HEK293 (cell line): ENCODE results near the gene HPCA.

ENCODE experiments used
- HIC1 ChIP-seq: fragments of 450-650 bp; formaldehyde crosslinking; IDR thresholded peaks from 2 replicates; pipeline ENCODE4 v1.5.1; 2016; ENCODE audit warnings: missing biosample characterization, missing genetic modification characterization
- SP7 ChIP-seq: fragments of 450-650 bp; formaldehyde crosslinking; IDR thresholded peaks from 2 replicates; pipeline ENCODE4 v1.5.1; 2016; ENCODE audit warnings: missing biosample characterization, missing genetic modification characterization
- TCF7L2 ChIP-seq: IDR thresholded peaks from 2 replicates; pipeline ENCODE4 v1.6.1; 2011; ENCODE audit warnings: low read depth, mild to moderate bottlenecking, inconsistent platforms, low read length, moderate library complexity, borderline replicate concordance
- TRIM28 ChIP-seq: IDR thresholded peaks from 2 replicates; pipeline ENCODE4 v1.6.1; 2011; ENCODE audit warnings: low read length, control low read depth, borderline replicate concordance
- ZBTB11 ChIP-seq: fragments of 450-650 bp; formaldehyde crosslinking; conservative IDR thresholded peaks from 2 replicates; pipeline ENCODE4 v1.5.1; 2016; ENCODE audit warnings: low read depth, missing biosample characterization, missing genetic modification characterization
- ZNF112 ChIP-seq: fragments of 450-650 bp; formaldehyde crosslinking; IDR thresholded peaks from 2 replicates; pipeline ENCODE4 v1.5.0; 2017; ENCODE audit warnings: missing biosample characterization, missing genetic modification characterization
- ZNF16 ChIP-seq: fragments of 450-650 bp; formaldehyde crosslinking; IDR thresholded peaks from 2 replicates; pipeline ENCODE4 v1.5.1; 2016; ENCODE audit warnings: low read depth, missing biosample characterization, missing genetic modification characterization
- ZNF335 ChIP-seq: fragments of 450-650 bp; formaldehyde crosslinking; conservative IDR thresholded peaks from 2 replicates; pipeline ENCODE4 v1.5.1; 2016; ENCODE audit warnings: missing biosample characterization, missing genetic modification characterization
- ZNF354C ChIP-seq: fragments of 450-650 bp; formaldehyde crosslinking; IDR thresholded peaks from 2 replicates; pipeline ENCODE4 v1.5.1; 2016; ENCODE audit warnings: missing biosample characterization, missing genetic modification characterization, low read depth, borderline replicate concordance
- ZNF426 ChIP-seq: fragments of 450-650 bp; formaldehyde crosslinking; IDR thresholded peaks from 2 replicates; pipeline ENCODE4 v1.5.1; 2017; ENCODE audit warnings: missing biosample characterization, missing genetic modification characterization, mild to moderate bottlenecking, inconsistent platforms, moderate library complexity
- ZNF518A ChIP-seq: fragments of 450-650 bp; formaldehyde crosslinking; conservative IDR thresholded peaks from 2 replicates; pipeline ENCODE4 v1.5.1; 2016; ENCODE audit warnings: low read depth, missing biosample characterization, missing genetic modification characterization
- ZNF610 ChIP-seq: fragments of 450-650 bp; formaldehyde crosslinking; IDR thresholded peaks from 2 replicates; pipeline ENCODE4 v1.5.1; 2016; ENCODE audit warnings: missing biosample characterization, missing genetic modification characterization, borderline replicate concordance
- ZNF626 ChIP-seq: fragments of 450-650 bp; sonication (Bioruptor Pico); formaldehyde crosslinking; IDR thresholded peaks from 2 replicates; pipeline ENCODE4 v1.5.1; 2018; ENCODE audit warnings: missing biosample characterization, missing genetic modification characterization, inconsistent platforms
- ZNF660 ChIP-seq: fragments of 450-650 bp; IDR thresholded peaks from 2 replicates; pipeline ENCODE4 v1.5.1; 2018; ENCODE audit warnings: missing biosample characterization, mild to moderate bottlenecking, missing genetic modification characterization
- ZNF670 ChIP-seq: fragments of 450-650 bp; formaldehyde crosslinking; IDR thresholded peaks from 2 replicates; pipeline ENCODE4 v1.5.1; 2016; ENCODE audit warnings: missing biosample characterization, missing genetic modification characterization, low read depth
- ZNF76 ChIP-seq: fragments of 450-650 bp; formaldehyde crosslinking; IDR thresholded peaks from 2 replicates; pipeline ENCODE4; 2016; ENCODE audit warnings: low read depth, missing biosample characterization, missing genetic modification characterization, borderline replicate concordance
- ZNF768 ChIP-seq: fragments of 450-650 bp; formaldehyde crosslinking; IDR thresholded peaks from 2 replicates; pipeline ENCODE4 v1.5.1; 2018; ENCODE audit warnings: missing biosample characterization, mild to moderate bottlenecking, missing genetic modification characterization
- ZNF843 ChIP-seq: fragments of 450-650 bp; formaldehyde crosslinking; IDR thresholded peaks from 2 replicates; pipeline ENCODE4 v1.5.1; 2016; ENCODE audit warnings: missing biosample characterization, missing genetic modification characterization
- ZSCAN4 ChIP-seq: fragments of 450-650 bp; formaldehyde crosslinking; IDR thresholded peaks from 2 replicates; pipeline ENCODE4 v1.5.1; 2017; ENCODE audit warnings: missing biosample characterization, missing genetic modification characterization
- TF ChIP-seq, protein P1 (sequence below): fragments of 450-650 bp; formaldehyde crosslinking; IDR thresholded peaks from 2 replicates; pipeline ENCODE4 v1.5.1; 2016; ENCODE audit warnings: missing biosample characterization, missing genetic modification characterization
- TF ChIP-seq, protein P2 (sequence below): fragments of 450-650 bp; formaldehyde crosslinking; IDR thresholded peaks from 2 replicates; pipeline ENCODE4 v1.5.1; 2016; ENCODE audit warnings: missing biosample characterization, missing genetic modification characterization

Gene HPCA

GRCh38 chr1:32900956-32901822 lies 14.9 kb downstream of the HPCA start, which contains the start of gene TMEM54 (continued):
- TF ChIP-seq ZNF518A (tag by site-specific recombination) (no peak), ZNF76 (tag by site-specific recombination) (no peak), ZNF610 (tag by site-specific recombination) (no peak), ZNF626 (tag by site-specific recombination) (no peak), ZNF112 (no peak), ZNF660 (tag by site-specific recombination) (no peak), ZNF670 (tag by site-specific recombination) (no peak), ZNF354C (tag by site-specific recombination) (no peak), TCF7L2 (no peak), ZNF335 (tag by site-specific recombination) (peak; percentile 79), TRIM28 (no peak), ZNF16 (tag by site-specific recombination) (no peak), ZNF768 (tag by site-specific recombination) (peak; percentile 86; the same call in 1 of the 2 replicates), ZNF426 (no peak), ZSCAN4 (no peak), HIC1 (tag by site-specific recombination) (no peak), SP7 (tag by site-specific recombination) (0 out of 2 replicates have a peak, but pooled peaks have one; percentile 10), ZNF843 (no peak), ZBTB11 (tag by site-specific recombination) (no peak)
- TF ChIP-seq, protein P1, sequence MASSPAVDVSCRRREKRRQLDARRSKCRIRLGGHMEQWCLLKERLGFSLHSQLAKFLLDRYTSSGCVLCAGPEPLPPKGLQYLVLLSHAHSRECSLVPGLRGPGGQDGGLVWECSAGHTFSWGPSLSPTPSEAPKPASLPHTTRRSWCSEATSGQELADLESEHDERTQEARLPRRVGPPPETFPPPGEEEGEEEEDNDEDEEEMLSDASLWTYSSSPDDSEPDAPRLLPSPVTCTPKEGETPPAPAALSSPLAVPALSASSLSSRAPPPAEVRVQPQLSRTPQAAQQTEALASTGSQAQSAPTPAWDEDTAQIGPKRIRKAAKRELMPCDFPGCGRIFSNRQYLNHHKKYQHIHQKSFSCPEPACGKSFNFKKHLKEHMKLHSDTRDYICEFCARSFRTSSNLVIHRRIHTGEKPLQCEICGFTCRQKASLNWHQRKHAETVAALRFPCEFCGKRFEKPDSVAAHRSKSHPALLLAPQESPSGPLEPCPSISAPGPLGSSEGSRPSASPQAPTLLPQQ (tag by site-specific recombination): 0 out of 2 replicates have a peak, but pooled peaks have one; percentile 15
- TF ChIP-seq, protein P2, sequence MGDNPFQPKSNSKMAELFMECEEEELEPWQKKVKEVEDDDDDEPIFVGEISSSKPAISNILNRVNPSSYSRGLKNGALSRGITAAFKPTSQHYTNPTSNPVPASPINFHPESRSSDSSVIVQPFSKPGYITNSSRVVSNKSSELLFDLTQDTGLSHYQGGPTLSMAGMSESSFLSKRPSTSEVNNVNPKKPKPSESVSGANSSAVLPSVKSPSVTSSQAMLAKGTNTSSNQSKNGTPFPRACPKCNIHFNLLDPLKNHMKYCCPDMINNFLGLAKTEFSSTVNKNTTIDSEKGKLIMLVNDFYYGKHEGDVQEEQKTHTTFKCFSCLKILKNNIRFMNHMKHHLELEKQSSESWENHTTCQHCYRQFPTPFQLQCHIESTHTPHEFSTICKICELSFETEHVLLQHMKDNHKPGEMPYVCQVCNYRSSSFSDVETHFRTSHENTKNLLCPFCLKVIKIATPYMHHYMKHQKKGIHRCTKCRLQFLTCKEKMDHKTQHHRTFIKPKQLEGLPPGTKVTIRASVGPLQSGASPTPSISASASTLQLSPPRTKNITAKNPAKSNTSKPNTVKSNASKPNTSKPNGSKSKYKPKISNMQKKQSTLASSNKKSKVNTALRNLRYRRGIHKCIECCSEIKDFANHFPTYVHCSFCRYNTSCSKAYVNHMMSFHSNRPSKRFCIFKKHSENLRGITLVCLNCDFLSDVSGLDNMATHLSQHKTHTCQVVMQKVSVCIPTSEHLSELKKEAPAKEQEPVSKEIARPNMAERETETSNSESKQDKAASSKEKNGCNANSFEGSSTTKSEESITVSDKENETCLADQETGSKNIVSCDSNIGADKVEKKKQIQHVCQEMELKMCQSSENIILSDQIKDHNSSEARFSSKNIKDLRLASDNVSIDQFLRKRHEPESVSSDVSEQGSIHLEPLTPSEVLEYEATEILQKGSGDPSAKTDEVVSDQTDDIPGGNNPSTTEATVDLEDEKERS (tag by site-specific recombination): no peak
